ENCODE data around the gene DBN1. TPM values are rescaled to one million over a fixed set of nuclear protein-coding genes. Genes with fewer than 3 reads are reported as not detected.

Gene DBN1
- total RNA-seq, 2 donors from 2014 or later = 9.3 to 18.8 TPM

DNA sequence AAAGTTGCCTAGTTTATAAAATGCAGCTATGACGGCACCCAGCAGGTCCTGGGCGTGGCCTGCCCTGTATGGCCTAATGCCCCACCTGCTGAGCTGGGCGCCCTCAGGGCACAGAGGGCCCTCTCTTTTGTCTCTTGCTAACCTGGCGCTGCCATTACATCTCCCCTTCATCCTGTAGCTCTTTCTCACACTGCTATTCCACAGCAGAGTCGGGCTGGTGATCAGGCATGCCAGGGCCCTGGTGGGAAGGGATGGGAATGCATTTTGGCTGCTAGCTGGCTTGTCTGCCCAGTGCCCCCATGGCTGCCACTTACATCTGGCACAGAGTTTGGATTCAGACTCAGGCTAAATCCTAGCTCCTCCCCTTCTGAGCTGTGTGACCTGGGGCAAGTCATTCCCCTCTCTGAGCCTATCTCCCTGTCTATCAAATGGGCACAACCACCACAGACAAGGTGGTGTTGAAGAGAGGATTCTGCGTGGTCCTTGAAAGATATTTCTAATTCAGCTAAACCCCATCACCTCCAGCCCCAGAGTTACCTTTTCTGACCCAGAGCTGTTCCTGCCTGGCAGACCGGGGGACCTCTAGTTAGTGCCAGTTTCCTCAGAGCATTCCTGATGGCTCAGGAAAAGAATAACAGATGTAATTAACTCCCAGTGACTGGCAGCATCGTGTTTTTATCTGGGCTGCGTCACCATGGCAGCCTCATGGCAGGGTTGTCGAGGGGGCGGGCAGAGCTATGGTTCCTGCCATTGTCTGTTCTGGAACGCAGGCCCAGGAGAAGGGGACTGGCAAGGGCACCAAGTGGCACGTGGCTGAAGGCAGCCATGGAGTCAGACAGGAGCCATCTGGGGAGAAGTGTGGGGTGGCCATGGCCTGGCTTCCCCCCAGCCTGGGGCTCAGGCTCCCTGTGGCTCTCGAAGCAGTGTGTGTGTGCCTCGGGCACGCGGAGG lies 20.5 kb downstream of the DBN1 start:
- Histone ChIP-seq H3K27me3 (no peaks in the 10 kb centered on the region), H3K9ac (ENCODE audit: low read depth in 2 of 2, low read length in 2 of 2) (no peak overlapping the region)
- TF ChIP-seq, protein P1, sequence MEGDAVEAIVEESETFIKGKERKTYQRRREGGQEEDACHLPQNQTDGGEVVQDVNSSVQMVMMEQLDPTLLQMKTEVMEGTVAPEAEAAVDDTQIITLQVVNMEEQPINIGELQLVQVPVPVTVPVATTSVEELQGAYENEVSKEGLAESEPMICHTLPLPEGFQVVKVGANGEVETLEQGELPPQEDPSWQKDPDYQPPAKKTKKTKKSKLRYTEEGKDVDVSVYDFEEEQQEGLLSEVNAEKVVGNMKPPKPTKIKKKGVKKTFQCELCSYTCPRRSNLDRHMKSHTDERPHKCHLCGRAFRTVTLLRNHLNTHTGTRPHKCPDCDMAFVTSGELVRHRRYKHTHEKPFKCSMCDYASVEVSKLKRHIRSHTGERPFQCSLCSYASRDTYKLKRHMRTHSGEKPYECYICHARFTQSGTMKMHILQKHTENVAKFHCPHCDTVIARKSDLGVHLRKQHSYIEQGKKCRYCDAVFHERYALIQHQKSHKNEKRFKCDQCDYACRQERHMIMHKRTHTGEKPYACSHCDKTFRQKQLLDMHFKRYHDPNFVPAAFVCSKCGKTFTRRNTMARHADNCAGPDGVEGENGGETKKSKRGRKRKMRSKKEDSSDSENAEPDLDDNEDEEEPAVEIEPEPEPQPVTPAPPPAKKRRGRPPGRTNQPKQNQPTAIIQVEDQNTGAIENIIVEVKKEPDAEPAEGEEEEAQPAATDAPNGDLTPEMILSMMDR (IDR thresholded peaks at IDR 0.05) = no peak

GRCh38 chr5:177450667-177451424 lies 22.6 kb downstream of the DBN1 start:
- DNase-seq = no peak
- TF ChIP-seq, protein P1 (IDR thresholded peaks at IDR 0.05) = no peak
- intact Hi-C loops (cut with DNase I) = loop anchor here (5.0 kb wide), 1 partner anchor 134 kb away; no protein-coding TSS in a partner anchor
- Histone ChIP-seq H3K27ac (no peak overlapping the region), H3K4me1 (peaks cover 14% of the 10 kb centered on the region), H3K36me3 (no peaks in the 10 kb centered on the region), H3K27me3 (no peaks in the 10 kb centered on the region), H3K4me3 (no peak overlapping the region), H3K9me3 (no peaks in the 10 kb centered on the region), H3K9ac (ENCODE audit: low read depth in 2 of 2, low read length in 2 of 2) (no peak overlapping the region)

More for the DNA sequence above, 20.5 kb downstream of the DBN1 start:
- Histone ChIP-seq H3K4me3 (no peak overlapping the region), H3K36me3 (no peaks in the 10 kb centered on the region), H3K4me1 (peaks cover 7% of the 10 kb centered on the region), H3K27ac (no peak overlapping the region), H3K9me3 (no peaks in the 10 kb centered on the region)
- DNase-seq = no peak
- intact Hi-C loops (cut with DNase I) = loop anchor here (5.0 kb wide), 1 partner anchor 136 kb away; no protein-coding TSS in a partner anchor

GRCh38 chr5:177449140-177450061 lies 24.0 kb downstream of the DBN1 start:
- TF ChIP-seq, protein P1 (IDR thresholded peaks at IDR 0.05) = no peak
- Histone ChIP-seq H3K36me3 (no peaks in the 10 kb centered on the region), H3K4me1 (peaks cover 14% of the 10 kb centered on the region), H3K4me3 (no peak overlapping the region), H3K9me3 (no peaks in the 10 kb centered on the region), H3K27me3 (no peaks in the 10 kb centered on the region), H3K27ac (no peak overlapping the region), H3K9ac (ENCODE audit: low read depth in 2 of 2, low read length in 2 of 2) (no peak overlapping the region)
- intact Hi-C loops (cut with DNase I) = loop anchor here (5.0 kb wide), 1 partner anchor 132 kb away; no protein-coding TSS in a partner anchor
- DNase-seq = no peak

GRCh38 chr5:177448244-177448950 lies 25.0 kb downstream of the DBN1 start:
- intact Hi-C loops (cut with DNase I) = no loop called here
- no peak overlapping the region for H3K27ac ChIP-seq
- H3K27me3 ChIP-seq = no peaks in the 10 kb centered on the region
- H3K9me3 ChIP-seq = no peaks in the 10 kb centered on the region
- TF ChIP-seq, protein P1 (IDR thresholded peaks at IDR 0.05) = no peak
- peaks cover 8% of the 10 kb centered on the region for H3K4me1 ChIP-seq
- H3K4me3 ChIP-seq = no peak overlapping the region
- H3K9ac ChIP-seq (ENCODE audit: low read depth in 2 of 2, low read length in 2 of 2) = no peak overlapping the region
- no peak for DNase-seq
- no peaks in the 10 kb centered on the region for H3K36me3 ChIP-seq
